Measurements from ENCODE around the gene KIF7. TPM values are rescaled to one million over a fixed set of nuclear protein-coding genes. Genes with fewer than 3 reads are reported as not detected.
A peak's percentile ranks its signal among the peaks of the same experiment; 100 is the strongest.

Gene KIF7
- total RNA-seq, 2 donors from 2014 or later: 0.05 to 0.10 TPM

DNA sequence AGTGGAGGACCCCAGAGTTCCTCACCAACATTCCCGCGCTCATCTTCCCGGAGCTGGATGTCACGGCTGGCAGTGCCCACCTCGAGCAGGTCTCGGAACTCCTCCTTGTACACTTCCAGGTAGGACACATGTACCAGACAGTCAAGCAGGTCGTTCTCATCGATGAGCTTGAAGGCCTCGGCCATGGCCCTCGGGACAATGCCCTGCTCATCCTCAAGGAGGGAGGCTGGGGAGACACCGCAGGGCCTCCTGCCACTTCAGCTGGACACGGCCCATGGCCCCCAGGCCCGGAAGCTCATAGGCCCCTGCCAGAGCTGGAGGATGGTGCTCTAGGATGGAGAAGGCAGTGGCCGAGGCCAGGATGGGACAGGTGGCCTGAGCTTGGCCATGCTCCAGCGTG is 5.6 kb downstream of the KIF7 start:
- H3K4me3 Mint-ChIP-seq: no peak overlapping the region
- H3K36me3 Mint-ChIP-seq (ENCODE audit: low read depth): peaks cover 9% of the 10 kb centered on the region
- H3K9me3 ChIP-seq (ENCODE audit: control insufficient read depth, low read length, poor library complexity, severe bottlenecking): no peaks in the 10 kb centered on the region
- H3K4me1 Mint-ChIP-seq: peaks cover 15% of the 10 kb centered on the region
- no peak for DNase-seq
- H3K27ac Mint-ChIP-seq: no peak overlapping the region
- H3K27me3 Mint-ChIP-seq: peaks cover 40% of the 10 kb centered on the region
- ATAC-seq: no peak

DNA sequence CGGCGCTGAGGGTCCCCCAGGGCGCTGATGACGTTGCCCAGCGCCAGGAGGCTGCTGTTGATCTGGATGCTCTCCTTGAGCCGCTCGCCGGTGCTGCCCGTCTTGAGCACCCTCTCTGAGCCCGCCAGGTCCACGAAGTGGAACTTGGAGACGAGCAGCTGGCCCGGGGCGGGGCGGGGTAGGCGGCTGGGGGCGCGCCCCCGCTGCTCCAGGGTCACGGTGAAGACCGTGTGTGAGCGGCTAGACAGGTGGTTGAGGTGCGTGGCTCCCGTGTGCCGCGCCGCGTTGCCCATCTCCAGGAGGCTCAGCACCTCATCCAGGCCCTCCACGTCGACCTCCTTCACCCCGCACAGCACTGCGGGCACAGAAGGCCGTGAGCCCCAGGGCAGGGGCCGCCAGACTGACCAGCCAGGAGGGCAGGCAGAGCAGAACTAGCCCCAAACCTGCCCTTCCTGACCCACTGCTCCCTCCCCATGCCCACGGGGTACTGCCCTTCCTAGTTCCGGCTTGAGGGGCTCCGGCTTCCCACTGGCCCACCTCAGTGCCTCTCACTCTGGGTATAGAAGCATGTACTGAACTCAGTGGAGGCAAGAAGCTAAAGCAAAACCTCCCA is 6.1 kb downstream of the KIF7 start:
- DNase-seq: no peak
- H3K9me3 ChIP-seq (ENCODE audit: control insufficient read depth, low read length, poor library complexity, severe bottlenecking): no peaks in the 10 kb centered on the region
- Mint-ChIP-seq H3K4me3 (no peak overlapping the region), H3K36me3 (ENCODE audit: low read depth) (peaks cover 5% of the 10 kb centered on the region), H3K4me1 (peaks cover 9% of the 10 kb centered on the region), H3K27me3 (peaks cover 35% of the 10 kb centered on the region), H3K27ac (no peak overlapping the region)
- no peak for ATAC-seq

DNA sequence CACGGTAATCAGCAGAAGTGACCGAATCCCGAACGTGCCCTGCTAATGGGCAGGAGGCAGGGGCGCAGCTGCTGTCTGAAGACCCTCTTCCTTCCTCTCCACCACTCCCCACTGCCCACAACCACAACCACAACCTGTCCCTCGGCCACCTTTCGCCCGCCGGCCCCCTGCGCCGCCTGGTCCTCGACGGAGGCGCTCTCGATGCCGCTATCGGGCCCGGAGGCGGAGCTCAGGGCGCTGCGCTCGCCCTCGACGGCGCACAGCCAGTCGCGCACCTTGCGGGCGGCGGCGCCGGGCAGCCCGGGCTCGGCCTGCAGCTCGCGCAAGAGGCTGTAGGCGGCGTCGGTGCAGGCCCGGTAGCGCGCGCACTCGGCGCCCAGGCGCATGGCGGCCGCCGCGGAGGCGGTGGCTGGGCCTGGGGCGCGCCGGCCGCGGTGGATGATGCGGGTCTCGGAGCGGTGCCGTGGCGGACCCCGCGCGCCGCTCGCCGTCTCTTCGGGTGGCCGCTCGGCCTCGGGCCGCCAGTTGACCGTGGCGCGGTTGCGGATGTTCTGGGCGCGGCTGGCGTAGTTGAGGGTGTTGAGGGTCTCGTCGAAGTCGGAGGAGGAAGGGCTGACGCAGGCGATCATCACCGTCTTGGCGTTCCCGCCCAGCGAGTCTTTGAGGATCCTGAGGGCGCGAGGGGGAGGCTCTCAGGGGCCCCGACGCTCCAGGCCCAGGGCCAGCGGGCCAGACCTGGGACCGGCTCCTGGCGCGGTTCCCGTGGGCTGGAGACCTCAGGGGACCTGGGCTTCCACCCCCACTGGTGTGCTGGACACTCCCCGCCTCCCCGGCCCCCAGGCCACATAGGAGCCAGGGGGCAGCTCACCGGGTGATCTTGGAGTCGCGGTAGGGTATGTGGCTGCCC is 6.9 kb downstream of the KIF7 start:
- DNase-seq: no peak
- Mint-ChIP-seq H3K4me3 (no peak overlapping the region), H3K4me1 (peaks cover 9% of the 10 kb centered on the region), H3K36me3 (ENCODE audit: low read depth) (peaks cover 4% of the 10 kb centered on the region), H3K27me3 (peaks cover 27% of the 10 kb centered on the region), H3K27ac (no peak overlapping the region)
- ATAC-seq: no peak
- H3K9me3 ChIP-seq (ENCODE audit: control insufficient read depth, low read length, poor library complexity, severe bottlenecking): no peaks in the 10 kb centered on the region

DNA sequence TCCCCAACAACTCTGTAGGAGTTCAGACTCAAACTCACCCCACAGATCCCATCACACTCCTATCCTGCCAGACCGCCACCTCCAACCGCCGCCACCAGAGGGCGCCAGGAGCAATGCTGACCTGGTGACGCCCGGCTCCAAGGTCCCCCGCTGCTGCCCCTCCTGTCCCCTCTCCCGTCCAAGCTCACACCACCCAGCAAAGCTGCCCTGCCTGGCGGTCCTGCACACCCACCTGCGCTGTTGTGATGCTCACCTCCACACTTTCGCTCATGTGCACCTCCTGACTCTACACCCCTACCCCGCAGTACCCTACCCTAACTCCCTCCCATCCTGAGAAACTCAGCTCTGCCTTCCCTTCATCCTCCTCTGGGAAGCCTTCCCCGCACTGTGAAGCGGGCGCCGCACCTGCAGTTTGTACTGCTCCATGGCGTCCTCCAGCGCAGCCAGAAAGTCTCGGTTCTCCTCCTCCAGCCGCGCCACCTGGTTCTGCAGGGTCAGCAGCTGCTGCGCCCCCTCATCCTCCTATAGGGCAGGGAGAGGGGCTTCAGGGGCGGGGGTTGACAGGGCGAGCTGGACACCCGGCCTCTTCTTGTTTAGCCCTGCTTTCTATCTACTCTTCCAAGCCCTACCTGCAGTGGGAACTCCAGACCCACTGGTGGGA is 7.9 kb downstream of the KIF7 start:
- DNase-seq (peak; percentile 33 to 65 (median 53)), ATAC-seq (peak; percentile 52)
- H3K27ac Mint-ChIP-seq: peak overlapping the region; percentile 27
- peaks cover 17% of the 10 kb centered on the region for H3K27me3 Mint-ChIP-seq
- no peaks in the 10 kb centered on the region for H3K36me3 Mint-ChIP-seq (ENCODE audit: low read depth)
- H3K4me3 Mint-ChIP-seq: no peak overlapping the region
- H3K9me3 ChIP-seq (ENCODE audit: control insufficient read depth, low read length, poor library complexity, severe bottlenecking): no peaks in the 10 kb centered on the region
- H3K4me1 Mint-ChIP-seq: peaks cover 6% of the 10 kb centered on the region

DNA sequence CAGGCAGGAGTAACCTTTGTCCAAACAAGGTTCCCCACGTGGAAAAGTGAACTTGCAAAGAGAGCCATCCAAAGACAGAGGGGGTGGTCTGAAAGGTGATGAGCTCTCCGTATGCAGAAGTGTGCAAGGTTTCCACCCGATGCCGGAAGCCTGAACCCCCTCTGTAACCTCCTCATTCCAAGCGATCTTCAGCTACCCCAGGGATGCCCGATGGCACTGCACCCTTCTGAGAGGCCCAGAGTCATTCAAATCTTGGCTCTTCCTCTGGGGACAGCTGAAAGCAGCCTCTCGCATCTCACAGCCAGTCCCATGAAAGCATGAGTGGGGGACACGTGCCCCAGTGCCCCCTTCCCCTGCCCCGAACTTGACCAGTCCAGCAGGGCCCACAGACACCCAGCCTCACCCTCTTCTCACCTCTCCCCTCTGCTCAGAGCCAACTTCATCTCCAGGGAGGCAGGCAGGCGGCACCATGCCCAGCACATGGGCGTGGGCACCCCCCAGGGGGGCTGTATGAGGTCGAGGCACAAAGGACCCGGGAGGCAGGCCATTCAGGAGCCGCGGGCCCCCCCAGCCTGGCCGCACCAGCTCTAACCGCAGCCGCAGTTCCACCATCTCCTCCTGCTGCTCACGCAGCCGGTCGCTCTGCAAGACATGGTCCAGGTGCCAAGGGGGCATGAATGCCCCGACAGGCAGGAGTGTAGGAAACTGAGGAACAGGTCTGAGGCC is 8.7 kb downstream of the KIF7 start:
- ATAC-seq (no peak), DNase-seq (no peak)
- H3K27me3 Mint-ChIP-seq: peaks cover 12% of the 10 kb centered on the region

DNA sequence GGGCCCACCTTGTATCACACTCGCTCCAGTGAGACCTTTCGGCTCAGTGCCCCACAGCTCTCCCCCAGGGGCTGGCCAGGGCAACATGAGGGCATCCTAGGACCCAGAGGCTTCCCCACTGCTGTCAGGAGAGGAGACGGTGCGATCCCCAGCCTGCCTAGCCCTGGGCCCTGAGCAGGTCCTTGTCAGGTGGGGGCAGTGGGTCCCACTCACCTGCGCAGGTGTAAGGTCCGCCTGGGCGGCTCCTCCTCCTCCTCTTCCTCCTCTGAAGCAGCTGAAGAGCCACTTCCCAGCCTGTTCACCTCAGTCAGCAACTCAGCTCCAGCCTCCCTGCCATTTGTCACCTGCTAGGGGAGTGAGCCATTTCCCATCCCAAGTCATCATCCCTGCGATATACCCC is 9.6 kb downstream of the KIF7 start:
- no peaks in the 10 kb centered on the region for H3K36me3 Mint-ChIP-seq (ENCODE audit: low read depth)
- H3K27ac Mint-ChIP-seq: no peak overlapping the region
- H3K27me3 Mint-ChIP-seq: peaks cover 15% of the 10 kb centered on the region
- no peak for ATAC-seq
- H3K4me1 Mint-ChIP-seq: peaks cover 6% of the 10 kb centered on the region
- no peak overlapping the region for H3K4me3 Mint-ChIP-seq
- no peak for DNase-seq
- no peaks in the 10 kb centered on the region for H3K9me3 ChIP-seq (ENCODE audit: control insufficient read depth, low read length, poor library complexity, severe bottlenecking)

More for the DNA sequence above, 8.7 kb downstream of the KIF7 start:
- Mint-ChIP-seq H3K4me3 (no peak overlapping the region), H3K27ac (no peak overlapping the region), H3K36me3 (ENCODE audit: low read depth) (no peaks in the 10 kb centered on the region), H3K4me1 (peaks cover 6% of the 10 kb centered on the region)
- H3K9me3 ChIP-seq (ENCODE audit: control insufficient read depth, low read length, poor library complexity, severe bottlenecking): no peaks in the 10 kb centered on the region

DNA sequence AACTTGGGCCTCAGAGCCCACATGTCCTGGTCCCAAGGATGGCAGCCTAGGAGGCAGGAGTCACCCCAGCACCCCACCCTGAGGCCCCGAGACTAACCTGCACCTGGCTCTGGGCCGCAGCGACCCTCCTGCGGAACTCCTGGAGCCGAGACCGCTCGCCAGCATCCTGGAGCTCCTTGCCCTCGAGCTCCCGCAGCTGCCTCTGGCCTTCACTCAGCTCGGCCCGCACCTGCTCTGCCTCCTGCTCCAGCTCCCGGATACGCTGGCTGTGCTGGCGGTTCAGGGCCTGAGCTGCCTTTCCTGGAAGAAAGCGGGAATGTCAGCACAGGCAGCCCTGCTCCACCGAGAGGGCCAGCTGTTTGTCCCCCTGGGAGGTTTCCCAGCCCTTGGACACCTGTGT is 13.2 kb downstream of the KIF7 start:
- no peak overlapping the region for H3K4me3 Mint-ChIP-seq
- H3K27me3 Mint-ChIP-seq: peaks cover 4% of the 10 kb centered on the region
- no peaks in the 10 kb centered on the region for H3K36me3 Mint-ChIP-seq (ENCODE audit: low read depth)
- ATAC-seq (no peak), DNase-seq (no peak)
- H3K9me3 ChIP-seq (ENCODE audit: control insufficient read depth, low read length, poor library complexity, severe bottlenecking): no peaks in the 10 kb centered on the region
- H3K4me1 Mint-ChIP-seq: peaks cover 4% of the 10 kb centered on the region
- no peak overlapping the region for H3K27ac Mint-ChIP-seq

DNA sequence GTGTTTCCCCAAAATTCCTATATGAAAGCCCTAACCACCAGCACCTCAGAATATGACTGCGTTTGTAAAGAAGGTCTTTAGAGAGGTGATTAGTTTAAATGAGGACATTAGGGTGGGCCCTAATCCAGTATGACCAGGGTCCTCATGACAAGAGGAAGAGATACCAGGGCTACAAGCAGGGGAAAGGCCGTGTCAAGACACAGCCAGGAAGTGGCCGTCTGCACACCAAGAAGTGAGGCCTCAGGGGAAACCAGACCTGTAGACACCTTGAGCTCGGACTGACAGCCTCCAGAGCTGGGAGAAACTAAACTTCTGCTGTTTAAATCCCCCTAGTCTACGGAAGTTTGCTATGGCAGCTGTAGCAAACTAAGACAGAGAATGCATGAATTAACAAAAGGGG is 14.2 kb downstream of the KIF7 start:
- Mint-ChIP-seq H3K27ac (no peak overlapping the region), H3K4me3 (no peak overlapping the region), H3K4me1 (peaks cover 2% of the 10 kb centered on the region), H3K36me3 (ENCODE audit: low read depth) (no peaks in the 10 kb centered on the region), H3K27me3 (peaks cover 4% of the 10 kb centered on the region)
- no peak for ATAC-seq
- DNase-seq: no peak
- no peaks in the 10 kb centered on the region for H3K9me3 ChIP-seq (ENCODE audit: control insufficient read depth, low read length, poor library complexity, severe bottlenecking)

DNA sequence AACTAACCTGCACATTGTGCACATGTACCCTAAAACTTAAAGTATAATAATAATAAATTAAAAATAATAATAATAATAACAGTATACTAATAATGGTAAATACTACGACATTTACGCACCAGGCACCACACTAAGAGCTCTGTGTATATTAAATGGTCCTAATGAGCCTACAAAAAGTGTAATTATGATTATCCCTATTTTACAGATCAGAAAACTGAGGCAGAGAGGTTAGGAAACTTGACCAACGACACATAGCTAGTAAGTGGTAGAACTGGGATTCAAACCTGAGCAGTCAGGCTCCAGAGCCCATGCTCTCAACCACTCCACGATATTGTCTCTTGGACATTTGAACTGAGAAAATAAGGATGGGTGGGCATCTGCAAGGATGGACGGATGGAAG is 15.0 kb downstream of the KIF7 start:
- DNase-seq (no peak), ATAC-seq (no peak)
- H3K36me3 Mint-ChIP-seq (ENCODE audit: low read depth): no peaks in the 10 kb centered on the region
- H3K9me3 ChIP-seq (ENCODE audit: control insufficient read depth, low read length, poor library complexity, severe bottlenecking): no peaks in the 10 kb centered on the region
- H3K4me1 Mint-ChIP-seq: no peaks in the 10 kb centered on the region
- no peak overlapping the region for H3K27ac Mint-ChIP-seq
- peaks cover 4% of the 10 kb centered on the region for H3K27me3 Mint-ChIP-seq
- no peak overlapping the region for H3K4me3 Mint-ChIP-seq

DNA sequence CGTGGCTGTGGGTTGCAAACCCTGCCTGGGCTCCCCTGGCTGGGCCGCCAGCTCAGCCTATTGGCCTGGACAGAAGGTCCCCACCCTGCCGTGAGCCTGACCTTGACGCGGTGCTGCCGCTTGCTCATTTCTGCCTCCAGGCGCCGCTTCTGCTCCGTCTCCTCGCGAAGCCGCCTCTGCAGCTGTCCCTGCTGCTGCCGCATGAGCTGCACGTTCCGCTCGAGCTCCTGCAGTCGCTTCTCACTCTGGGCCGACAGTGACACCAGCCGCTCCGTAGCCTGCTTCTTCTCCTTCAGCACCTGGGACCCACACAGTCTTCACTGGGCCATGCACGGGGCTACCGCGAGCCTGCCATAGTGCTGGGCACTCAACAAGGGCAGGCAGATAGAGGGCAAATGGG is 21.7 kb downstream of the KIF7 start:
- H3K4me3 Mint-ChIP-seq: no peak overlapping the region
- no peak overlapping the region for H3K27ac Mint-ChIP-seq
- peaks cover 13% of the 10 kb centered on the region for H3K27me3 Mint-ChIP-seq
- H3K36me3 Mint-ChIP-seq (ENCODE audit: low read depth): no peaks in the 10 kb centered on the region
- H3K9me3 ChIP-seq (ENCODE audit: control insufficient read depth, low read length, poor library complexity, severe bottlenecking): no peaks in the 10 kb centered on the region
- DNase-seq (no peak), ATAC-seq (no peak)
- no peaks in the 10 kb centered on the region for H3K4me1 Mint-ChIP-seq

DNA sequence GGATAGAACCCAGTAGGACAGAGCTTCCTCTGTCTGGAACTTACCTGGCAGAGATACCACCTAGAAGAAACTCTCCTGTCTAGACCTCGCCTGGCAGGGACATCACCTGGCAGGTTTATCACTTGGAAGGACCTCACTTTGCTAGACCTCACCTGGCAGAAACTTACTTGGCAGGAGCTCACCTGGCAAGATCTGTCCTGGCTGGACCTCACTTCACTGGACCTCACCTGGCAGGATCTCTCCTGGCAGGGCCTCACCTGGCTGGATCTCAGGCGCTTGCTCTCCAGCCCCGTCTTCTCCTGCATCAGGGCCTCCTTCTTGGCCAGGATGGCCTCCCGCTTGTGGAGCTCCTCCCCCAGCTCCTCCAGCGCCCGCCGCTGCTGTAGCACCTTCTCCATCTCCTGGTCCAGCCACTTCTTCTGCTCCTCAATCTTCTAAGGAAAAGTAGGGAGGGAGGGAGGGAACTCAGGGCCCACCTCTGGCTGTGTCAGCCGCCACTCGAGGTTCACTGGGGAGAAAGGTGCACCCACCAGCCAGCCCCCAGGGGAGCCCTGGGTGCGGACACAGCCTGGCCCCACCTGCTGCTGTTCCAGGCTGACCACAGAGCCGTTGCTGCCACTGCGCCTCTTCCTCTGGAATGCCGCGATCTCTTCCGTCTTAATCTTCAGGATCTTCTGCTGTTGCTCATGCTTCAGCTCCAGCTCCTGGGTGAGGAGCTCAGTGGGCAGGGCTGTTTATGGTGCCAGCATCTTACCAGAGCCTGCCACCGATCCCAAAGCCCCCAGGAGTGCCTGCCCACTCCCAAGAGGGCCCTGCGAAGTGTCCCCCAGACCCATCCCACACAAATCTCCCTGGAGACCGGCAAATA is 22.5 kb downstream of the KIF7 start:
- ATAC-seq (no peak), DNase-seq (no peak)
- Mint-ChIP-seq H3K36me3 (ENCODE audit: low read depth) (no peaks in the 10 kb centered on the region), H3K4me1 (no peaks in the 10 kb centered on the region), H3K27ac (no peak overlapping the region), H3K27me3 (peaks cover 13% of the 10 kb centered on the region), H3K4me3 (no peak overlapping the region)
- no peaks in the 10 kb centered on the region for H3K9me3 ChIP-seq (ENCODE audit: control insufficient read depth, low read length, poor library complexity, severe bottlenecking)

DNA sequence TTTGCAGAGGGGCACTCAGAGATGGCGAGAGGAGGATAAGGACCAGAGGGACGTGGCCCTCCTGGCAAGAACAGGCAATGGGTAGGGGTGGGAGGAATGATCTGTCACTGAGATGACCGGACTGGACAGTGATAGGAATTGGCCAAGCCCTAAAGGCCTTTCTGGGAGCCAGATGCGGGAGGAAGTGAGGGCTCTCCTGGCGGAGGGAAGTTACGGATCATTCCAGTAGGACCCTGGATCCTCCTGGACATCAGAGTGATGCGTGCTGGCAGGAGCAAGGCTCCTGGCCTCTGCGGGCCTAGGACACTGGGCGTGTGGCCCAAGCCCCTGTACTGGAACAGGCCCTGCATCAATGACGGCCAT is 23.4 kb downstream of the KIF7 start:
- Mint-ChIP-seq H3K4me1 (no peaks in the 10 kb centered on the region), H3K27ac (no peak overlapping the region), H3K4me3 (no peak overlapping the region), H3K36me3 (ENCODE audit: low read depth) (no peaks in the 10 kb centered on the region), H3K27me3 (peaks cover 13% of the 10 kb centered on the region)
- no peaks in the 10 kb centered on the region for H3K9me3 ChIP-seq (ENCODE audit: control insufficient read depth, low read length, poor library complexity, severe bottlenecking)
- ATAC-seq (no peak), DNase-seq (no peak)
